HG03135 (cell line): ENCODE data around the gene GCSAML.

Experiments
- ATAC-seq: cut with Tn5 transposase; IDR thresholded peaks from one replicate; pipeline ENCODE4 v1.9.1; 2021; ENCODE audit warnings: mild to moderate bottlenecking, moderate library complexity; ENCODE audit not compliant: unreplicated experiment

GCSAML gene

DNA sequence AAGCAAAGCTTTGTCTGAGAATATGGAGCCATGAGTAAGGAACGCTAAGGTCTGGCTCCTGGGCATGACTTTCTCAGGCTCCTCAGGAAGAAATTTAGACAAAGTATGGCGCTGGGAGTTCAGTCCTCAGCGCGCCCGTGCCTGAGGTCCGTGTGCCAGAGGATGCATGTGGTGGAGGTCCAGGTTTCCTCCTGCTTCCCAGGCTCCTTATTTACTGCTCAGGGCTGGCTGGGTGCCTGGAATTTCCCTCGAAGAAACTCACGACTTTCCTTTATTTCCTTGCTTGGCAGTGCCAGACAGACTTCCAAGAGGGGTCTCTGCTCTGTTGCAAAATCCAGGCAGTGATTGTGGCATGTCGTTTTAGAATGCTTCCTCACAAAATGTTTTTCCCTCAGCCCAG is 13.3 kb downstream of the GCSAML start:
- no peak for ATAC-seq

DNA sequence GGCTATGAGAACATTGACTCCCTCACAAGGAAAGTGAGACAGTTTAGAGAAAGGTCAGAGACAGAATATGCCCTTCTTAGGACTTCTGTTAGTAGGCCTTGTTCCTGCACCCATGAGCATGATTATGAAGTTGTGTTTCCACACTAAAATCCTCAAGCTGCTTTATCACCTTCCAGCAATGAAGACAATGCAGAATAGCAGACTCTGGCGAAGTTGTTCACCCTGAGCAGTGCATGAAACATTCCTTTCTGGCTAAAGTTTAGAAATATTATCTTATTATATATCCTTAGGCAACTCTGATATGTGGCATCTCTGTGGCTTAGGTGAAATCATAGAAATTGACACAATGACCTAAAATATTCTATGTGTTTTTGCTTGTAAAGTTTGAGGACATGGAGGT is 25.3 kb downstream of the GCSAML start:
- no peak for ATAC-seq

DNA sequence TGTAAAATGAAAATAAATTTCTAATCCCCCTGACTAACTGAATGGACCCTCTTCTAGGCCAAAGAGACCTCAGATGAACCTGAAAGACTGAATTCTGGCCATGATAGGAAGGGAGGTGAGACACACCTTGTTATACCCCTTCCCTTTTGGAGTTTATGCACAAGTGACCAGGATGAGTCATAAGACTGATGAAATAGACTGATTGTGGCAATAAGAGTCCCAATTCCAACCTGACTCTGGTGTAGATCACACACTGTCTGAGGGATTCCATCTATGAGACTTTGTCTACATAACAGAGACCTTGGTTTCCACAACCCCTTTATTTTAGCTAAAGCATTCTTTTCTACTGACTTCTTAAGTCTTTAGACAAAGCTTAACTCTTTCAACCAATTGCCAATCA is 25.7 kb downstream of the GCSAML start:
- no peak for ATAC-seq

GRCh38 chr1:247576514-247576913 is 27.6 kb downstream of the GCSAML start:
- ATAC-seq = no peak

GRCh38 chr1:247578946-247579460 is 30.1 kb downstream of the GCSAML start:
- no peak for ATAC-seq

DNA sequence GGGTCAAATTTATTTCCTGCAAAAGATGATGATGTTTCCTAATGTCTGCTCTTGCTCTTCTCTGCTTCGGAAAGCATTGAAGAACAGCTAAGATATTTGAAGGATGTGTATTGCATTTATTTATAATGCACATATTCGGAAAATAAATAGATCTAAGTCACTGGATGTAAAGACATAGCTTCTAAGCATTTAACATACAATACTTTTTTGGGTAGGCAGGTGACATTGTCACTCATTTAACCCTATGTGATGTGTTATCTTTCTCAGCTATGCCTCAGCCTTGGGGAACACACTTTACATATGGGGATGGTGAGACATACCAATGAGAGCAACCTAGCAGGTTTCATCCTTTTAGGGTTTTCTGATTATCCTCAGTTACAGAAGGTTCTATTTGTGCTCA is 39.1 kb downstream of the GCSAML start, which contains the start of gene OR2G2:
OR2G2 (plus strand) TSS at position 301 of the 400 bp plus-strand sequence; CDS start at position 301, 0 bp downstream.
- ATAC-seq = no peak

DNA sequence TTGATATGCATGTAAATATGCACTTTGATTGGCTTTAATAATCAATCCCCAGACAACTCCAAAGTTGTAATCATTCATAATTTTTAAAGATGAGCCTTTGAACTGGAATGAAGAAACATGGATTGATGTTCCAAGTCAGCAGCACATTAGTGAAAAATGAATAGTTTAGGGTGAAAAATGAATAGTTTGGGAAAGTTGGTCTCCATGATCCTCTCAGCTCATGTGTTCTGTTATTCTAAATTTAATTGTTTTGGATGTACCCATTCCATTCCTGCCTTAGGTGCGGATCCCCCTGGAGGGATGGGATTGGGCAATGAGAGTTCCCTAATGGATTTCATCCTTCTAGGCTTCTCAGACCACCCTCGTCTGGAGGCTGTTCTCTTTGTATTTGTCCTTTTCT is 56.4 kb downstream of the GCSAML start, which contains the start of gene OR2G3:
OR2G3 (plus strand) TSS at position 301 of the 400 bp plus-strand sequence; CDS start at position 301, 0 bp downstream.
- ATAC-seq = no peak

DNA sequence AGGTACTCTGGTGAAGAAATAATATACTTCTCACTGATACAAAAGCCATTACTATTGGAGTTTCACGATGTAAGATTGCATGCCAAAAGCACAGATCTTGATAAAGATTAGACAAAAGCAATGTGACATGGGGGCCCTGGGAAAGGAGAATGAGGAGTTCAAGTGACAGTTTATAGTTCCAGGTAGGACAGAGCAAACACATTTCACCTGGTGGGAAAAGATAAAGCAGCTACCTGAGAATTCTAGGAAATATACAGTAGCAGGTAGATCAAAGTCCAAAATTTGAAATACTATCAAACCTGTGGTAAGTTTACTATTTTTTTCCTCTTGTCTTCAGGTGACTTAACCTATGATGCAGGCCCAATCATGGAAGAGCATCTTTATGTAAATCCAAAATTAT is 64.5 kb downstream of the GCSAML start:
- ATAC-seq = no peak

DNA sequence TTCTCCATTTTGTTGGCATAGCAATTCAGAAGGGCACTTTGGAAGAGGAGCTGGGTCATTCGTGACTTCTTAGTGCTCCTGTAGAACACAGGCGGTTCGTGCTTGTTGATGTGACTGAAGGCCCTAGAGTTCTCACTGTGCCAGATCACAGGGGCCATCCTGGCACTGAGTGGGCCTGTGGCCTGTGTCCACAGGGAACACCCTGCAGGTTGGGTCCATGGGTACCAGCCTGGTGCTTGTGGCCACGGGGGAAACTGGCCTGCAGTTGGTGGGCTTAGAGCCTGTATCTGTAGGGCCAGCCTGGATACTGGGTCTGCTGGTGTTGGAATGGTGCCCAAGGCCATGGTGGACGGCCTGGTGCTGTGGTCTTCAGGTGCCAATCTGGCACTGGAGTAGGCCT is 65.7 kb downstream of the GCSAML start:
- ATAC-seq = no peak
